Endothelial cell (in vitro differentiated cells): ENCODE data around the gene SLC30A4. TPM values are rescaled to one million over a fixed set of nuclear protein-coding genes. Genes with fewer than 3 reads are reported as not detected.
"Not testable (repeated sequence)": the region's sequence is repeated elsewhere in the genome, so short reads cannot be mapped to it uniquely, and the experiment has no call there.

Experiments used
- DNase-seq: peaks from one replicate; pipeline ENCODE4 v3.0.0; 2021; ENCODE audit warnings: low spot score
- H3K27ac Mint-ChIP-seq: one replicate; pipeline ENCODE4 v1.8.0; 2021; ENCODE audit warnings: mixed read lengths, inconsistent platforms; ENCODE audit not compliant: unreplicated experiment
- H3K27me3 Mint-ChIP-seq: one replicate; pipeline ENCODE4 v1.8.0; 2021; ENCODE audit warnings: mild to moderate bottlenecking, moderate library complexity, mixed read lengths, inconsistent platforms; ENCODE audit not compliant: unreplicated experiment
- H3K36me3 Mint-ChIP-seq: one replicate; pipeline ENCODE4 v1.8.0; 2021; ENCODE audit warnings: mild to moderate bottlenecking, low read depth, mixed read lengths, inconsistent platforms; ENCODE audit not compliant: unreplicated experiment
- H3K4me1 Mint-ChIP-seq: one replicate; pipeline ENCODE4 v1.8.0; 2021; ENCODE audit warnings: mild to moderate bottlenecking, mixed read lengths, inconsistent platforms; ENCODE audit not compliant: unreplicated experiment
- H3K4me3 Mint-ChIP-seq: one replicate; pipeline ENCODE4 v1.8.0; 2021; ENCODE audit warnings: mild to moderate bottlenecking, mixed read lengths, inconsistent platforms; ENCODE audit not compliant: unreplicated experiment
- H3K9me3 Mint-ChIP-seq: one replicate; pipeline ENCODE4 v1.8.0; 2021; ENCODE audit warnings: mixed read lengths, inconsistent platforms; ENCODE audit not compliant: unreplicated experiment
- total RNA-seq: library from RNA; stranded (reverse); fragmentation: NEBNext Ultra II Directional; extraction: Animal tissue kit (Norgen Biotek cat#: 25700); gene quantifications from one replicate; pipeline ENCODE4 v1.2.1, GENCODE V29; 2021; ENCODE audit not compliant: unreplicated experiment
- TF ChIP-seq, protein P1 (sequence below): fragments of 200-600 bp; sonication (generic); IDR thresholded peaks from one replicate; pipeline ENCODE4 v1.5.0; 2021; ENCODE audit warnings: antibody characterized with exemption; ENCODE audit not compliant: unreplicated experiment

The SLC30A4 gene
- total RNA-seq, 1 donor from 2014 or later = 0.64 TPM

DNA sequence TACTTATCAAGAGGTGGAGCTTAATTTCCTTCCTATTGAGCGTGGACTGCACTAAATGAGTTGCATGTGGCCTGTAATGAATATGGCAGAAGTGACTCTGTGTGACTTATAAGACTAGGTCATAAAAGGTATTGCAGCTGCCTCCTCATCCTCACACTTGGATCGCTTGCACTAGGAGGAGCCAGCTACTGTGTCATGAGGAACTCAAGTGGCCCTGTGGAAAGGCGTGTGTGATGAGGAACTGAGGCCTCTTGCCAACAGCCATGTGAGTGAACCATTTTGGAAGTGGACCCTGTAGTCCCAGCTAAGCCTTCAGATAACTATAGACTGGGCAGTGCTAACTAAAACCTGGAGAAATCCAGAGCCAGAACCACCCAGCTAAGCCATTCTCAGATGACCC lies 7.1 kb upstream of the SLC30A4 start:
- Mint-ChIP-seq H3K27ac (no peak overlapping the region), H3K36me3 (no peaks in the 10 kb centered on the region), H3K9me3 (no peaks in the 10 kb centered on the region), H3K27me3 (peaks cover 5% of the 10 kb centered on the region), H3K4me3 (no peak overlapping the region), H3K4me1 (no peaks in the 10 kb centered on the region)
- DNase-seq = no peak
- TF ChIP-seq, protein P1, sequence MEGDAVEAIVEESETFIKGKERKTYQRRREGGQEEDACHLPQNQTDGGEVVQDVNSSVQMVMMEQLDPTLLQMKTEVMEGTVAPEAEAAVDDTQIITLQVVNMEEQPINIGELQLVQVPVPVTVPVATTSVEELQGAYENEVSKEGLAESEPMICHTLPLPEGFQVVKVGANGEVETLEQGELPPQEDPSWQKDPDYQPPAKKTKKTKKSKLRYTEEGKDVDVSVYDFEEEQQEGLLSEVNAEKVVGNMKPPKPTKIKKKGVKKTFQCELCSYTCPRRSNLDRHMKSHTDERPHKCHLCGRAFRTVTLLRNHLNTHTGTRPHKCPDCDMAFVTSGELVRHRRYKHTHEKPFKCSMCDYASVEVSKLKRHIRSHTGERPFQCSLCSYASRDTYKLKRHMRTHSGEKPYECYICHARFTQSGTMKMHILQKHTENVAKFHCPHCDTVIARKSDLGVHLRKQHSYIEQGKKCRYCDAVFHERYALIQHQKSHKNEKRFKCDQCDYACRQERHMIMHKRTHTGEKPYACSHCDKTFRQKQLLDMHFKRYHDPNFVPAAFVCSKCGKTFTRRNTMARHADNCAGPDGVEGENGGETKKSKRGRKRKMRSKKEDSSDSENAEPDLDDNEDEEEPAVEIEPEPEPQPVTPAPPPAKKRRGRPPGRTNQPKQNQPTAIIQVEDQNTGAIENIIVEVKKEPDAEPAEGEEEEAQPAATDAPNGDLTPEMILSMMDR = no peak

DNA sequence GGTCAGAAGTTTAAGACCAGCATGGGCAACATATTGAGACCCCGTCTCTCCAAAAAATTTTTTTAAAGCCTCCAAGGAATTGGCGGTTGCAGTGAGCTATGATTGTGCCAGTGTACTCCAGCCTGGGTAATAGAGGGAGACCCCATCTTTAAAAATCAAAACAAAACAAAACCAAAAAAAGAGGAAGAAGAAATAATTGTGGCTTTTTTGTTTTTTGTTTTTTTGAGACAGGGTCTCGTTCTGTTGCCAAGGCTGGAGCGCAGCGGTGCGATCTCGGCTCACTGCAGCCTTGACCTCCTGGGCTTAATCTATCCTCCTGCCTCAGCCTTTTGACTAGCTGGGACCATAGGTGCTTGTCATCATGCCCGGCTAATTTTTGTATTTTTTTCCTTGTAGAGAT lies 4.5 kb upstream of the SLC30A4 start:
- H3K36me3 Mint-ChIP-seq = no peaks in the 10 kb centered on the region
- H3K27ac Mint-ChIP-seq = no peak overlapping the region

GRCh38 chr15:45523166-45523460 lies 558 bp upstream of the SLC30A4 start:
- H3K36me3 Mint-ChIP-seq = no peaks in the 10 kb centered on the region
- TF ChIP-seq, protein P1 = no peak
- H3K4me3 Mint-ChIP-seq = peak overlapping the region; percentile 94
- no peak overlapping the region for H3K27ac Mint-ChIP-seq
- no peaks in the 10 kb centered on the region for H3K9me3 Mint-ChIP-seq
- peaks cover 8% of the 10 kb centered on the region for H3K4me1 Mint-ChIP-seq
- H3K27me3 Mint-ChIP-seq = peaks cover 11% of the 10 kb centered on the region
- DNase-seq = no peak

More for the DNA sequence above, 4.5 kb upstream of the SLC30A4 start:
- TF ChIP-seq, protein P1 = no peak
- no peak overlapping the region for H3K4me3 Mint-ChIP-seq
- DNase-seq = no peak
- H3K4me1 Mint-ChIP-seq = peaks cover 4% of the 10 kb centered on the region
- H3K27me3 Mint-ChIP-seq = peaks cover 10% of the 10 kb centered on the region
- H3K9me3 Mint-ChIP-seq = no peaks in the 10 kb centered on the region

- Mint-ChIP-seq H3K36me3 (no peaks in the 10 kb centered on the region), H3K27me3 (peaks cover 11% of the 10 kb centered on the region), H3K4me1 (peaks cover 8% of the 10 kb centered on the region), H3K27ac (no peak overlapping the region), H3K4me3 (peak overlapping the region; percentile 87), H3K9me3 (no peaks in the 10 kb centered on the region)
- DNase-seq = no peak
- TF ChIP-seq, protein P1 = no peak
Observed at GRCh38 chr15:45521596-45522327, 793 bp downstream of the SLC30A4 start.

DNA sequence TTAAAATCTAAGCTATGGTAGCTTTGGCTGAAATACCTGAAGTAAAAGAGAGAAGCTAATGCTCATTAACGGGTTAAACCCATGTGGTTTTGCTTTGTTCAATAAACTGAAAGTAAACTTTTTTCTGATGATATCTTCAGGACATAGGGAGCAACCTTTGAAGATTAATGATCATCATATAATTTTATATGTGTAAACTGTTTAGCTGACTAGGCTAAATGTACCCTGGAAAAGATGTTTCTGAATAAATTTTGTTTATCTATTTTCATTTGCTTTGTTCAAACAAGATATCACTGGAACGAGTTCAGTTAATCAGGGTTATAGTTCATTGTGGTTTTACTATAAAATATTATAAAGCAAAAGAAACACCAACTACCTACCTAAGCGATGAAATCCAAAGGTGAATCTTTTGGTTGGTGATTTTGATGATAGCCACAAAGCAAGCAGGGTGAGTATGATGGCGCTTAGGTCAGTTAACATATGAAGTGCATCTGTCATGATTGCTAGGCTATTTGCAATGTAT lies 11.7 kb downstream of the SLC30A4 start:
- TF ChIP-seq, protein P1 = no peak
- H3K27me3 Mint-ChIP-seq = no peaks in the 10 kb centered on the region
- no peaks in the 10 kb centered on the region for H3K4me1 Mint-ChIP-seq
- H3K4me3 Mint-ChIP-seq = no peak overlapping the region
- no peak for DNase-seq
- H3K9me3 Mint-ChIP-seq = no peaks in the 10 kb centered on the region
- no peak overlapping the region for H3K27ac Mint-ChIP-seq
- no peaks in the 10 kb centered on the region for H3K36me3 Mint-ChIP-seq

GRCh38 chr15:45507143-45507542 lies 15.4 kb downstream of the SLC30A4 start:
- not testable (repeated sequence) for H3K4me1 Mint-ChIP-seq, H3K4me3 Mint-ChIP-seq, H3K27ac Mint-ChIP-seq, H3K27me3 Mint-ChIP-seq, H3K36me3 Mint-ChIP-seq, DNase-seq, H3K9me3 Mint-ChIP-seq
